Breast epithelium (tissue), 3 donors: ENCODE data around the gene HIVEP3.

Experiments used
- POLR2A ChIP-seq: fragments of 450-650 bp; IDR thresholded peaks from one replicate; pipeline ENCODE4 v1.6.1; 2016; ENCODE audit warnings: antibody characterized with exemption, mild to moderate bottlenecking, moderate library complexity
- TF ChIP-seq, protein P1 (sequence below), 3 donors: fragments of 450-650 bp; IDR thresholded peaks; one replicate each; pipeline ENCODE4 v1.5.1; 2016 to 2017; ENCODE audit warnings: antibody characterized with exemption in 3 of 3, mild to moderate bottlenecking in 3 of 3, moderate library complexity in 3 of 3

DNA sequence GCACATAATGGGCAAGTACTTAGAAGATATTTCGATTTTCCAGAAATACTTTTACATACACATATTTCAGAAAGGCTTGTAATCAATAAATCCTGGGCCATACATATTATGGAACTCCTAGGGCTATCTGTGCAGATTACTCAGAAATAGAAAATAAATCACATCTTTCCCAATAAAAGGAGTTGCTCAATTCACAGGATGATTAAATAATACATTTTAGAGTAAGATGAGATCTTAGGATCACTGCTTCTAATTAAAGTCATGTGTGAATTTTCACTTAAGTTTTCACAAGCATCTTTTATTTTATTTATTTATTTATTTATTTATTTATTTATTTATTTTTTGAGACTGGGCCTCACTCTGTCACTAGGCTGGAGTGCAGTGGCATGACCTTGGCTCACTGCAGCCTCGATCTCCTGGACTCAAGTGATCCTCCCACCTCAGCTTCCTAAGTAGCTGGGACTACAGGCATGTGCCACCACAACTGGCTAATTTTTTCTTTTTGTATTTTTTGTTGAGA is 144.2 kb downstream of the HIVEP3 start:
- TF ChIP-seq, protein P1, sequence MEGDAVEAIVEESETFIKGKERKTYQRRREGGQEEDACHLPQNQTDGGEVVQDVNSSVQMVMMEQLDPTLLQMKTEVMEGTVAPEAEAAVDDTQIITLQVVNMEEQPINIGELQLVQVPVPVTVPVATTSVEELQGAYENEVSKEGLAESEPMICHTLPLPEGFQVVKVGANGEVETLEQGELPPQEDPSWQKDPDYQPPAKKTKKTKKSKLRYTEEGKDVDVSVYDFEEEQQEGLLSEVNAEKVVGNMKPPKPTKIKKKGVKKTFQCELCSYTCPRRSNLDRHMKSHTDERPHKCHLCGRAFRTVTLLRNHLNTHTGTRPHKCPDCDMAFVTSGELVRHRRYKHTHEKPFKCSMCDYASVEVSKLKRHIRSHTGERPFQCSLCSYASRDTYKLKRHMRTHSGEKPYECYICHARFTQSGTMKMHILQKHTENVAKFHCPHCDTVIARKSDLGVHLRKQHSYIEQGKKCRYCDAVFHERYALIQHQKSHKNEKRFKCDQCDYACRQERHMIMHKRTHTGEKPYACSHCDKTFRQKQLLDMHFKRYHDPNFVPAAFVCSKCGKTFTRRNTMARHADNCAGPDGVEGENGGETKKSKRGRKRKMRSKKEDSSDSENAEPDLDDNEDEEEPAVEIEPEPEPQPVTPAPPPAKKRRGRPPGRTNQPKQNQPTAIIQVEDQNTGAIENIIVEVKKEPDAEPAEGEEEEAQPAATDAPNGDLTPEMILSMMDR (IDR thresholded peaks at IDR 0.05): no peak
- no peak for TF ChIP-seq POLR2A
